K562 (cell line): ENCODE measurements around the gene CMTM4. TPM values are rescaled to one million over a fixed set of nuclear protein-coding genes. Genes with fewer than 3 reads are reported as not detected.

Experiments used
- BDP1 ChIP-seq: IDR thresholded peaks from 3 replicates; pipeline ENCODE4 v1.6.1; 2011; ENCODE audit not compliant: insufficient read length, insufficient read depth
- CUX1 ChIP-seq: fragments of 200-800 bp; sonication (Bioruptor generic); IDR thresholded peaks from 2 replicates; pipeline ENCODE4 v1.6.1; 2016; ENCODE audit warnings: missing genetic modification characterization, missing compliant biosample characterization
- ELF4 ChIP-seq: fragments of 450-650 bp; formaldehyde crosslinking; IDR thresholded peaks from 2 replicates; pipeline ENCODE4 v1.4.0; 2022; ENCODE audit warnings: missing genetic modification characterization
- HNRNPL ChIP-seq: fragments of 200-400 bp; formaldehyde crosslinking; IDR thresholded peaks from 2 replicates; pipeline ENCODE4 v1.6.1; 2017; ENCODE audit warnings: low read depth, mild to moderate bottlenecking, low read length
- SIN3A ChIP-seq, 2 experiments: fragments of 150-350 bp in 1 of 2; IDR thresholded peaks; 2 replicates each; pipeline ENCODE4 v1.6.1; 2011 to 2016; ENCODE audit warnings: borderline replicate concordance in 2 of 2, low read depth in 2 of 2, low read length in 2 of 2, mild to moderate bottlenecking in 2 of 2, moderate library complexity in 2 of 2; ENCODE audit not compliant: control insufficient read depth in 1 of 2
- ZBTB49 ChIP-seq: sonication (generic); formaldehyde crosslinking; IDR thresholded peaks from 2 replicates; pipeline ENCODE4 v1.8.0; 2022; ENCODE audit warnings: missing genetic modification reagents, mild to moderate bottlenecking, borderline replicate concordance
- polyA plus RNA-seq, 8 experiments: library from polyadenylated mRNA; depleted of rRNA in 4 of 8; stranded (reverse) in 5 of 8; unstranded in 3 of 8; fragments of >200 nt; fragmentation: Nextera tagmentation in 2 of 8; fragmentation: Illumina TruSeq in 1 of 8; extraction: Ambion mirVana in 2 of 8; extraction: Trizol in 1 of 8; gene quantifications; 2 replicates each; pipeline versions ENCODE4 v1.2.1 to v1.2.3, GENCODE V29; 2011 to 2014; ENCODE audit warnings: inconsistent platforms in 1 of 8, missing spikeins in 1 of 8
- total RNA-seq, 7 experiments: library from RNA; depleted of rRNA in 6 of 7; stranded (reverse); fragments of >200 nt in 6 of 7; fragmentation: Illumina TruSeq in 2 of 7; extraction: Trizol in 2 of 7; gene quantifications; 2 replicates each; pipeline versions ENCODE4 v1.2.1 to v1.2.3, GENCODE V29; 2011 to 2021; ENCODE audit warnings: low replicate concordance in 1 of 7

CMTM4 gene
- total and polyA plus RNA-seq, 9 of the 15 experiments (the other 6 are each of a cell fraction or from before 2014, with no cell fraction given), result 2.0 to 21.3 (median 12.5) TPM

GRCh38 chr16:66720766-66721165 lies 24.2 kb upstream of the CMTM4 start (continued):
- no peak for TF ChIP-seq CUX1 (CRISPR knock-in tag)
- TF ChIP-seq BDP1, result no peak
- no peak for TF ChIP-seq SIN3A (IDR thresholded peaks at IDR 0.05; ENCODE audit: borderline replicate concordance in 2 of 2, control insufficient read depth in 1 of 2, low read depth in 2 of 2, low read length in 2 of 2)
- TF ChIP-seq ELF4, result no peak
- TF ChIP-seq HNRNPL, result no peak
- no peak for TF ChIP-seq ZBTB49 (CRISPR knock-in tag)
